Parathyroid adenoma (tissue), 2 donors: ENCODE measurements around the gene KAZN.
A peak's percentile ranks its signal among the peaks of the same experiment; 100 is the strongest.

Experiments
- H2AFZ ChIP-seq: fragments of 300-600 bp; sonication (generic); one replicate; pipeline ENCODE4 v1.7.0; 2017; ENCODE audit warnings: antibody characterized with exemption, mild to moderate bottlenecking
- H3K27ac ChIP-seq: fragments of 300-600 bp; sonication (generic); one replicate; pipeline ENCODE4 v1.7.0; 2017
- H3K27me3 ChIP-seq: fragments of 300-600 bp; sonication (generic); one replicate; pipeline ENCODE4 v1.7.0; 2017; ENCODE audit warnings: low read length; ENCODE audit not compliant: control insufficient read depth, insufficient read depth
- H3K36me3 ChIP-seq: fragments of 300-600 bp; sonication (generic); one replicate; pipeline ENCODE4 v1.7.0; 2017; ENCODE audit warnings: low read length; ENCODE audit not compliant: control insufficient read depth, insufficient read depth
- H3K4me1 ChIP-seq: fragments of 300-600 bp; sonication (generic); one replicate; pipeline ENCODE4 v1.7.0; 2017; ENCODE audit warnings: control low read depth
- H3K4me2 ChIP-seq: fragments of 300-600 bp; sonication (generic); one replicate; pipeline ENCODE4 v1.7.0; 2017; ENCODE audit warnings: low read length
- H3K4me3 ChIP-seq: fragments of 300-600 bp; sonication (generic); one replicate; pipeline ENCODE4 v1.7.0; 2017; ENCODE audit warnings: low read depth, low read length
- H3K79me2 ChIP-seq: fragments of 300-600 bp; sonication (generic); one replicate; pipeline ENCODE4 v1.7.0; 2017; ENCODE audit warnings: control low read depth
- H3K9ac ChIP-seq: fragments of 300-600 bp; sonication (generic); one replicate; pipeline ENCODE4 v1.7.0; 2017; ENCODE audit warnings: mild to moderate bottlenecking
- H3K9me3 ChIP-seq: fragments of 300-600 bp; sonication (generic); one replicate; pipeline ENCODE4 v1.7.0; 2017; ENCODE audit warnings: low read length; ENCODE audit not compliant: control insufficient read depth
- TF ChIP-seq, protein P1 (sequence below): fragments of 300-600 bp; sonication (generic); IDR thresholded peaks from one replicate; pipeline ENCODE4 v1.7.0; 2017; ENCODE audit warnings: antibody characterized with exemption, mild to moderate bottlenecking
- donor health status: primary hyperparathyroidism.

Gene KAZN

DNA sequence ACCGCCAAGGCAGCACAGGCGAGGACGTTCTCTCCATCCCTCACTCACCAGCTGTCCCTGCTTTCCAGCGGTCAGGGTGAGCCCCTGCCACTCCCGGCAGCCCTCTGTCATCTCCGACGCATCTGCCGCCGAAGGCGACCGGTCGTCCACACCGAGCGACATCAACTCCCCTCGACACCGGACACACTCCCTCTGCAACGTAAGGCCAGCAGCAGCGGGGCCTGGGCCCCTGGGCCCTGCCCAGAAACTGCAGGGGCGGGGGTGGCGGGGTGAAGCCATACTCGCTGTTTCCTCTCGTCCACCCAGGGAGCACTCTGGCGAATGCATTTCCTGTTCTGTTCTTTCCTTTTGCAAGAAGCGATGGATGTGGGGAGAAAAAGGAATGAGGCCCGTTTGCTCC lies 461.6 kb downstream of the KAZN start:
- H3K79me2 ChIP-seq = no peaks in the 10 kb centered on the region
- H3K4me3 ChIP-seq = no peak overlapping the region
- no peaks in the 10 kb centered on the region for H3K4me1 ChIP-seq
- no peak overlapping the region for H2AFZ ChIP-seq
- H3K4me2 ChIP-seq = no peak overlapping the region
- no peak overlapping the region for H3K27ac ChIP-seq
- TF ChIP-seq, protein P1, sequence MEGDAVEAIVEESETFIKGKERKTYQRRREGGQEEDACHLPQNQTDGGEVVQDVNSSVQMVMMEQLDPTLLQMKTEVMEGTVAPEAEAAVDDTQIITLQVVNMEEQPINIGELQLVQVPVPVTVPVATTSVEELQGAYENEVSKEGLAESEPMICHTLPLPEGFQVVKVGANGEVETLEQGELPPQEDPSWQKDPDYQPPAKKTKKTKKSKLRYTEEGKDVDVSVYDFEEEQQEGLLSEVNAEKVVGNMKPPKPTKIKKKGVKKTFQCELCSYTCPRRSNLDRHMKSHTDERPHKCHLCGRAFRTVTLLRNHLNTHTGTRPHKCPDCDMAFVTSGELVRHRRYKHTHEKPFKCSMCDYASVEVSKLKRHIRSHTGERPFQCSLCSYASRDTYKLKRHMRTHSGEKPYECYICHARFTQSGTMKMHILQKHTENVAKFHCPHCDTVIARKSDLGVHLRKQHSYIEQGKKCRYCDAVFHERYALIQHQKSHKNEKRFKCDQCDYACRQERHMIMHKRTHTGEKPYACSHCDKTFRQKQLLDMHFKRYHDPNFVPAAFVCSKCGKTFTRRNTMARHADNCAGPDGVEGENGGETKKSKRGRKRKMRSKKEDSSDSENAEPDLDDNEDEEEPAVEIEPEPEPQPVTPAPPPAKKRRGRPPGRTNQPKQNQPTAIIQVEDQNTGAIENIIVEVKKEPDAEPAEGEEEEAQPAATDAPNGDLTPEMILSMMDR = no peak
- no peaks in the 10 kb centered on the region for H3K27me3 ChIP-seq
- no peaks in the 10 kb centered on the region for H3K9me3 ChIP-seq
- H3K9ac ChIP-seq = no peak overlapping the region
- no peaks in the 10 kb centered on the region for H3K36me3 ChIP-seq

DNA sequence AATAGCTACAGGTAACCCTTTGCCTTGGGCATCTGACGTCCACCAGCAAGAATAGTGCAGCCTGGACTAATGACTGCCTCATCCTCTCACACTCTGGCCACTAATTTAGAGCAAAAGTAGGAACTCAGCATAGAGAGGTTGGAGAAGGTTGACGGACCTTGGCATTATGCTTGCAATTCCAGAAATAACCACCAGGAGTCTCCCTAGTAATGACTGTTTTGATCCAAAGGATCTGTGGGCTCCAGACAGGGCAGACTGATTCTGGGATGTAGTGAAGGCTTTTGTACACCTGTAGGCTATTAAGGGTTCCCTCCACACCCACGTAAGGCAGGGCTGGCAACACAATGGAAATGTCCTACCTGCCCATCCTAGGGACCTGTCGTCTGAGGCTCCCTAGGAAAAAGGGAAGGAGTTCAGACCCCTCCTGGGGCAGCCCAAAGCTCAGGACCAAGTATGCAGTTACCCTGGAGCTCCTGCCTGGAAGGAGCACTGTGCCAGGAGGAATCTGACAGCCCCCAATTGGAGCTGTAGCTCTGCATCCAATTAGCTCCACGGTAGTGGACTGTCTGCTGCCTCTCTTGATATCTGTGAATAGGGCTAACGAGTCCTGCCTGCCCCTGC lies 464.1 kb downstream of the KAZN start:
- Histone ChIP-seq H3K4me3 (no peak overlapping the region), H3K79me2 (no peaks in the 10 kb centered on the region), H3K4me2 (no peak overlapping the region), H3K27me3 (no peaks in the 10 kb centered on the region), H3K9me3 (no peaks in the 10 kb centered on the region), H3K4me1 (no peaks in the 10 kb centered on the region), H2AFZ (no peak overlapping the region), H3K9ac (no peak overlapping the region), H3K27ac (no peak overlapping the region), H3K36me3 (no peaks in the 10 kb centered on the region)
- TF ChIP-seq, protein P1 = peak; percentile 41

DNA sequence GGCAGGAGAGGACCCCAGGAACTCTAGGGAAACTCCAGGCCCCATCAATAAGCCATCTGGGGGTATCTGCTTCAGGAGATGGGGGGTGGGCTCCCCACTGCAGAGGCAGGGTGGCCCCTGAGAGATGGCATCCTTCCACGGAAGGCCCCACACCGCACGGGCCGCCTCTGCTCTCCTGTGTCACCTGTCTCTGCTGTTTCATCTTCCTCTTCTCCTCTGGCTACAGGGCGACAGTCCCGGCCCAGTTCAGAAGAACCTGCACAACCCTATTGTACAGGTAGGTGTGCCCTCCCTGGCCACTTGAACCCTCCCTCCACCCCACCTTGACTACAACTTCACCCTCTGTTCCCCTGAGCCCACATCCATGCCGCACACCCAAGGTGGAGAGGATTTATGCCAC lies 464.9 kb downstream of the KAZN start:
- H3K9ac ChIP-seq = no peak overlapping the region
- no peak overlapping the region for H3K4me2 ChIP-seq
- H2AFZ ChIP-seq = no peak overlapping the region
- no peaks in the 10 kb centered on the region for H3K9me3 ChIP-seq
- H3K27me3 ChIP-seq = no peaks in the 10 kb centered on the region
- TF ChIP-seq, protein P1 = no peak
- H3K4me3 ChIP-seq = no peak overlapping the region
- H3K27ac ChIP-seq = no peak overlapping the region
- H3K36me3 ChIP-seq = no peaks in the 10 kb centered on the region
- no peaks in the 10 kb centered on the region for H3K79me2 ChIP-seq
- no peaks in the 10 kb centered on the region for H3K4me1 ChIP-seq

DNA sequence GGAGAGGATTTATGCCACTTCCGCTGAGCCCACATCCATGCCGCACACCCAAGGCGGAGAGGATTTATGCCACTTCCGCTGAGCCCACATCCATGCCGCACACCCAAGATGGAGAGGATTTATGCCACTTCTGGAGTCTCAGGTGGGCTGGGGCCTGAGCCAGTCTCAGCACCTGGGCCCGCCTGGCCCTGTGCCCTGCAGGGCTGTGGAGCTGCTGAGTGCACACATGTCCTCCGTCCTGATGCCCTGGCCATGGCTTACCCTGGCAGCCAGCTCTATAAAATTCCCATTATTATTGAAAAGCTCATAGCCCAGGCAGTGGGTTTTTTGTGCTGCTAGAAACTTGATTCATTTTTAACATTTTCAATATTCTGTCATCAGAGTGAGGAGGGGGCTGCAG lies 465.3 kb downstream of the KAZN start:
- H3K4me1 ChIP-seq = no peaks in the 10 kb centered on the region
- TF ChIP-seq, protein P1 = no peak
- no peaks in the 10 kb centered on the region for H3K27me3 ChIP-seq
- H2AFZ ChIP-seq = no peak overlapping the region
- no peak overlapping the region for H3K4me3 ChIP-seq
- no peak overlapping the region for H3K27ac ChIP-seq
- H3K36me3 ChIP-seq = no peaks in the 10 kb centered on the region
- no peaks in the 10 kb centered on the region for H3K9me3 ChIP-seq
- no peaks in the 10 kb centered on the region for H3K79me2 ChIP-seq
- H3K9ac ChIP-seq = no peak overlapping the region
- no peak overlapping the region for H3K4me2 ChIP-seq

DNA sequence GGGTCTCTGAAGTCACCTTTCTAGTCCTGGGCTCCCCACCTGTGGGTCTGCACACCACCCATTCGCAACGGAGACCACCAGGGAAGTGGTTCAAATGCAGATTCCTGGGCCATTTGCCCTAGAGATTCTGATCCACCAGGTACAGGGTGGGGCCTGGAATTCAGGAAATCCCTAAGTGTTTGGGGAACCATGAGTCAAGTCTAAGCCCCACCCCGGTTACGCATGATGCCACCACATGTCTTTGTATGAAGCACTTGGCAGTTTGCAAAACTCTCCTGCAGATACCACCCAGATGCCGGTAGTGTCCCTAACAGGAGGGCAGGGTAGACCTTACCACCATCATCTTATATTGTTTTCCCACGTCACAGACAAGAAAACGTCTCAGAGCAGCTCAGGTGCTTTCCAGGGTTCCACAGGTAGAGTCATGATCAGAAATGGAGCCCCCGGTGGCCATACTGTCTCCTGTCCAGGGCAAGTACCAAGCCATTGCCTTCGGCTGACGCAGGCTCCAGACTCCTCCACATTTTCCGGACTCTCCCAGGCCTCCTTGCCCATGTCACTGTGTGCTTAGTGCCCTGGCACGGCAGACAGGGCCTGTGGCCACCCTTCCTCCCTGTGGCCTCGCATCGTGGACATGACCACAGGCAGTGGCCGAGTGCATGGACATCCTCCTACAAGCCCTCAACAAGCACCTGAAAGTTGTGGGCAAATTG lies 465.9 kb downstream of the KAZN start:
- Histone ChIP-seq H3K36me3 (no peaks in the 10 kb centered on the region), H3K9me3 (no peaks in the 10 kb centered on the region), H3K4me3 (no peak overlapping the region), H2AFZ (no peak overlapping the region), H3K9ac (no peak overlapping the region), H3K27me3 (no peaks in the 10 kb centered on the region), H3K4me1 (no peaks in the 10 kb centered on the region), H3K4me2 (no peak overlapping the region), H3K79me2 (no peaks in the 10 kb centered on the region), H3K27ac (no peak overlapping the region)
- TF ChIP-seq, protein P1 = no peak
